CD4-positive, alpha-beta T cell treated with Interleukin-4 for 1 hour (primary cell): ENCODE results near the gene HLA-DOB.
"Not testable (repeated sequence)": the region's sequence is repeated elsewhere in the genome, so short reads cannot be mapped to it uniquely, and the experiment has no call there.

ENCODE experiments used
- DNase-seq, 2 donors: peaks; one replicate each; pipeline ENCODE4 v3.0.0-alpha.2; 2020 to 2022

Gene HLA-DOB

GRCh38 chr6:32807020-32807580 lies 9.7 kb downstream of the HLA-DOB start:
- DNase-seq: no peak

GRCh38 chr6:32805404-32805803 lies 11.4 kb downstream of the HLA-DOB start:
- not testable (repeated sequence) for DNase-seq

DNA sequence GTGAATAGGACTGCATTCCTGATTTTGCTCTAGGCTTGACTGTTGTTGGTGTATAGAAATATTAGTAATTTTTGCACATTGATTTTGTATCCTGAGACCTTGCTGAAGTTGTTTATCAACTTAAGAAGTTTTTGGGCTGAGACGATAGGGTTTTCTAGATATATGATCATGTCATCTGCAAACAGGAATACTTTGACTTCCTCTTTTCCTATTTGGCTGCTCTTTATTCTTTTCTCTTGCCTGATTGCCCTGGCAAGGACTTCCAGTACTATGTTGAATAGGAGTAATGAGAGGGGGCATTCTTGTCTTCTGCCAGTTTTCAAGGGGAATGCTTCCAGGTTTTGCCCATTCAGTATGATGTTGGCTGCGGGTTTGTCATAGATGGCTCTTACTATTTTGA lies 13.4 kb downstream of the HLA-DOB start:
- no peak for DNase-seq

DNA sequence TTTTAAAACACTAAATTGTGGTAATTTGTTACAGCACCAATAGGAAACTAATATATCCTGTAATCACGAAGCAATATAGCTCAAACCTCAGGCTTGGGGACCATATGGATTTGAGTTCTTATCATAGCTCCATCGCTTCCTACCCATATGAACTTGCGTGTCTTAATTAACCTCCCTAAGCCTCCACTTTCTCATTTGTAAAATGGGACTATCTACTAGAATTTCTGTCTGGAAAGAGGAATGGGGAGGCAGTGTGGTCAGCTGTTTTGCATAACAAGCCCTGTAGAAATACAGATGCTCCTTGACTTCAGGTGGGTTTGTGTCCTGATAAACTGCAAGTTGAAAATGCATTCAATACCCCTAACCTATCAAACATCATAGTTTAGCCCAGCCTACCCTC lies 17.1 kb downstream of the HLA-DOB start:
- DNase-seq: no peak

GRCh38 chr6:32799168-32799567 lies 17.6 kb downstream of the HLA-DOB start:
- DNase-seq: no peak

- peak; percentile 77 to 79 for DNase-seq
Measured at GRCh38 chr6:32796848-32797776, 19.7 kb downstream of the HLA-DOB start.

DNA sequence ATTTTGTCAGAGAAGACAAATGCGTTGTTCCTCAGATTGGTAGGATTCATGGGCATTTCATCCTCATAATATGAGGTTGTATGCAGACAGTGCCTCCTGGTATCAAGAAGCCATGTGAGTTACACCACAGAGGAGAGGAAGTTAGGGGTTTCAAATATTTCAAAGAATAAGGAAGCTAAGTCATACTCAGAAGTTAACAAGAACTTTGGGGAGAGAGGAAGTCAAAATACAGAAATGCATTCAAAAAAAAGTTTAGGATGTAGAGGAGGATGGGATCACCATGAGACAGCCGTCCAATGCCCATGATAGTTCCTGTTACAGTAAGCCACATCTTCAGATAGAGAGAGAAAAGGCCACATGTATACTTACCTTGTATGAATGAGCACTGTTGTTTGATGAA lies 22.3 kb downstream of the HLA-DOB start:
- DNase-seq: peak in 1 of 2 donors; percentile 7

DNA sequence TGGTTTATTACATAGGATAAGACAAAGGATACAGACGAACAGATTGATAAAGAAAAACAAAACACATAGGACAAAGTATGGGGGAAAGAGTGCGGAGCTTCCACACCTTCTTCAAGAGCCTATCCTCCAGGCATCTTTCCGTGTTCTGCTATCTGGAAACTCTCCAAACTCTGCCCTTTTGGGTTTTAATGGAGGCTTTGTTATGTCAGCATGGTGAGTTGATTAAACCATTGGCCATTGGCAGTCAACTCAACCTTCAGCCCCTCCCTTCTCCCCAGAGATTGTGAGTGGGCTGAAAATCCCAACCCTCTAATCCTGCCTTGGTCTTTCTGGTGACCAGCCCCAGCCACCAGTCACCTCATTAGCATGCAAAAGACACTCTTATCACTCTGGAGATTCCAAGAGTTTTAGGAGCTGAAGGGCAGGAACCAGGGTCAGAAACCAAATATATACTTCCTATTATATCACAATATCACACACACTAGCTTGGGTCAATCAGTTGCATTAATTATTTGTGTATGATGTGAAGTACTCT lies 23.8 kb downstream of the HLA-DOB start:
- no peak for DNase-seq

- no peak for DNase-seq
Measured at GRCh38 chr6:32790306-32790705, 26.5 kb downstream of the HLA-DOB start.

- peak; percentile 43 to 61 for DNase-seq
Measured at GRCh38 chr6:32785781-32786533, 30.8 kb downstream of the HLA-DOB start.

GRCh38 chr6:32782923-32783322 lies 33.9 kb downstream of the HLA-DOB start:
- DNase-seq: not testable (repeated sequence)

DNA sequence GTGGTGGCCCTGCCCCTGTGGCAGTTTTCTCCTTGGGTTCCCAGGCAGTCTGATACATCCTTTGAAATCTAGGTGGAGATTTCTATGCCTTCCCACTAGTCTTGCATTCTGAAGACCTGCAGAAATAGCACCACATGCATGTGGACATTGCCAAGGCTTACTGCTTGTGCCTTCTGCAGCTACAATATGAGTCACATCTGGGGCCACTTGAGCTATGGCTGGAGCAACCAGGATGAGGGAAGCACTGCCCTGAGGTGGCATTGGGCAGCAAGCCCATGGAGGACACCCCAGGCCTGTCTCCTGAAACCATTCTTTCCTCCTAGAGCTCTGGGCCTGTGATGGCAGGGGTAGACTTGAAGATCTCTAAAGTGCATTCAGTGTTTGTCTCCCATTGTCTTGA lies 37.8 kb downstream of the HLA-DOB start:
- no peak for DNase-seq

DNA sequence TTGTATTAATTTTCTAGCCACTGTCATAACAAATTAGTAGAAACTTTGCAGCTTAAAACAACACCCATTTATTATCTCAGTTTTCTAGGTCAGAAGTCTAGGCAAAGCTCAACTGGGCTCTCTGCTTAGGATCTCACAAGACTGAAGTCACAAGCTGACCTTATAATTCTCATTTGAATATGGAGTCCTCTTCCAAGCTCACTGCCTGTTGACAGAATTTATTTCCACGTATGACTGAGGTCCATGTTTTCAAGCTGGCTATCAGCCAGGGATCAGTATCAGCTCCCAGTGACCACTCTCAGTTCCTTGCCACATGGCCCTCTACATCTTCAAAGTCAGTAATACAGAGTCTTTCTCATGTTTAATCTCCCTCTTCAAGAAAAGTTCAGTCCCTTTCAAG lies 41.7 kb downstream of the HLA-DOB start:
- no peak for DNase-seq

DNA sequence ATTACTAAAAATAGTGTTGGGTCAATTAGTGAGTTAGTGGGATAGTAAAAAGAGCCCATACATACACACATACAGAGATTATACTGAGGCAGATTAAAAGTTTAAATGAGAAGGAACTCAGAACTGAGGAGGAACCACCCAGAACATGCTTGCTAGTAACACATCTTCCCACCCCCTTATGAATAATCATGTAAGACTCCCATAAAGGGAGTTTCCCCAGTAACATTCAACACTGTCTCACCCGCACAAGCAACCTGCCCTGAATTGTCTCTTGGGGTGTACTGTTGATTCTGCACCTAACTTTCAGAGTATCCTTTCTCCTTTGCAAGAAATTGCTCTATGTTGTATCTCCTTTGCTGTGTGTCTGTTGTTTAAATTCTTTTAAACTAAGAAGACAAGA lies 42.4 kb downstream of the HLA-DOB start:
- no peak for DNase-seq

DNA sequence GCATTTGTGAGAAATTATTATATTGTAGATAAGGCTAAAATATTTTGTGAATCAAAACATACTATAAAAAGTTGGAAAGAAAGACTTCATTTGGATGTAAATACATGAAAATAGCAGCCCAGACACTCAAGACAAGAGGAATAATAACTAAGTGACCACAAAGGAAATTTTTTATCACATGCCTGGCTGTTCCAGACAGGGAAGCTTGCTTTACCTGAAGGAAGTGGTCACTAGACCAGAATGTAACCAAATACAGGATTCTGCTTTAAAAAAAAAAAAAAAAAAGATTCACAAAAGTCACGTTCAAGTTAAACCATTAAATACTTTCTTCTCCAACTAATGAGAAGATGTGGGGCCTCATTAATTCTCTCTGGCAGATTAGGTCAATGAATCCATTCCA lies 44.1 kb downstream of the HLA-DOB start:
- DNase-seq: no peak

DNA sequence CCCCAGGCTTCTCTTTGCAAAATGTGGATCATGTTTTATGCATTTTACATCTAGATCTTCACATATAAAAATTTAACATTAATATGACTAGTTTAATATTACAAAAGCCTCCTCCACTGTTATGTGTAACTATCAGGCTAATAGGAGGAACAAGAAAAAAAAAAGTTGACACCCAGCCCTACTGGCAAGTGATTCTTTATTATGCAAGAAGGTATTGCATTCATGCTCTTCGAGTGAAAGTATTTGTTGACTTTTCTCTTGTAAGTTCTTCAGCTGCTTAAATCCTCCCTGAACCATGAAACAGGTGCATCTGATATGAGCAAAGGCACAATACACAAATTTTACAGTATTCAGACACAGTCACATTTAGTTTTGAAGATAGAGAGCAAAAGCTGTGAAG lies 52.8 kb downstream of the HLA-DOB start:
- DNase-seq: no peak

GRCh38 chr6:32763421-32763820 lies 53.4 kb downstream of the HLA-DOB start, which contains the start of gene HLA-DQB2:
TSS of gene HLA-DQB2 (minus strand) at chr6:32763532. CDS start at chr6:32763470, 62 bp downstream.
- no peak for DNase-seq
